KMS-11 (cell line): ENCODE results near the gene SHB.

Source experiments
- H2AFZ ChIP-seq: fragments of 200-600 bp; sonication (generic); 2 replicates; pipeline ENCODE4 v1.6.1; 2016; ENCODE audit warnings: antibody characterized with exemption, mixed run types, low read depth
- H3K27ac ChIP-seq: fragments of 200-600 bp; sonication (generic); 2 replicates; pipeline ENCODE4 v1.6.1; 2016; ENCODE audit warnings: mild to moderate bottlenecking, mixed run types
- H3K27me3 ChIP-seq: fragments of 200-600 bp; sonication (generic); 2 replicates; pipeline ENCODE4 v1.6.1; 2017; ENCODE audit warnings: mild to moderate bottlenecking, low read depth, mixed run types, moderate library complexity; ENCODE audit not compliant: insufficient read depth
- H3K36me3 ChIP-seq: fragments of 200-600 bp; sonication (generic); 2 replicates; pipeline ENCODE4 v1.6.1; 2017; ENCODE audit warnings: mild to moderate bottlenecking, mixed run types; ENCODE audit not compliant: insufficient read depth
- H3K4me1 ChIP-seq: fragments of 200-600 bp; sonication (generic); 2 replicates; pipeline ENCODE4 v1.6.1; 2016; ENCODE audit warnings: mild to moderate bottlenecking, low read depth, mixed run types; ENCODE audit not compliant: poor library complexity, severe bottlenecking
- H3K4me2 ChIP-seq: fragments of 200-600 bp; sonication (generic); 2 replicates; pipeline ENCODE4 v1.7.0; 2016; ENCODE audit warnings: mild to moderate bottlenecking, mixed run types
- H3K4me3 ChIP-seq: fragments of 200-600 bp; sonication (generic); IDR thresholded peaks from 2 replicates; pipeline ENCODE4 v1.6.1; 2017; ENCODE audit warnings: low read depth, low read length, mixed read lengths; ENCODE audit not compliant: insufficient read depth
- H3K79me2 ChIP-seq: fragments of 200-600 bp; sonication (generic); 2 replicates; pipeline ENCODE4 v1.6.1; 2016; ENCODE audit warnings: low read depth, mixed run types; ENCODE audit not compliant: insufficient read depth
- H3K9ac ChIP-seq: fragments of 200-600 bp; sonication (generic); 2 replicates; pipeline ENCODE4 v1.6.1; 2016; ENCODE audit warnings: mild to moderate bottlenecking, mixed run types
- H4K20me1 ChIP-seq: fragments of 200-600 bp; sonication (generic); 2 replicates; pipeline ENCODE4 v1.6.1; 2016; ENCODE audit warnings: mild to moderate bottlenecking, mixed run types; ENCODE audit not compliant: insufficient read depth
- CTCF ChIP-seq: fragments of 200-600 bp; sonication (generic); conservative IDR thresholded peaks from 2 replicates; pipeline ENCODE4 v1.6.1; 2017; ENCODE audit warnings: low read depth, mild to moderate bottlenecking, antibody characterized with exemption, low read length, moderate library complexity, mixed read lengths

The SHB gene

GRCh38 chr9:37918665-37919170 lies 150.3 kb downstream of the SHB start:
- Histone ChIP-seq H4K20me1 (no peaks in the 10 kb centered on the region), H3K27ac (no peak overlapping the region), H3K27me3 (no peaks in the 10 kb centered on the region), H3K36me3 (no peaks in the 10 kb centered on the region), H2AFZ (no peak overlapping the region), H3K79me2 (no peaks in the 10 kb centered on the region), H3K4me3 (no peak overlapping the region), H3K9ac (no peak overlapping the region), H3K4me1 (no peaks in the 10 kb centered on the region), H3K4me2 (no peak overlapping the region)
- TF ChIP-seq CTCF = no peak

- no peak overlapping the region for H3K27ac ChIP-seq
Measured at GRCh38 chr9:37917801-37918664, 151.0 kb downstream of the SHB start.

GRCh38 chr9:37917313-37917731 lies 151.7 kb downstream of the SHB start:
- Histone ChIP-seq H3K4me1 (no peaks in the 10 kb centered on the region), H3K4me2 (no peak overlapping the region), H3K27me3 (no peaks in the 10 kb centered on the region), H3K9ac (no peak overlapping the region), H3K36me3 (no peaks in the 10 kb centered on the region), H3K27ac (no peak overlapping the region), H4K20me1 (no peaks in the 10 kb centered on the region), H3K79me2 (no peaks in the 10 kb centered on the region), H2AFZ (no peak overlapping the region), H3K4me3 (no peak overlapping the region)
- TF ChIP-seq CTCF = no peak

More at GRCh38 chr9:37917801-37918664, 151.0 kb downstream of the SHB start:
- Histone ChIP-seq H3K4me3 (no peak overlapping the region), H4K20me1 (no peaks in the 10 kb centered on the region), H3K36me3 (no peaks in the 10 kb centered on the region), H3K4me2 (no peak overlapping the region), H3K27me3 (no peaks in the 10 kb centered on the region), H3K9ac (no peak overlapping the region), H3K79me2 (no peaks in the 10 kb centered on the region), H3K4me1 (no peaks in the 10 kb centered on the region), H2AFZ (no peak overlapping the region)
- no peak for TF ChIP-seq CTCF

- Histone ChIP-seq H3K4me2 (no peak overlapping the region), H3K9ac (no peak overlapping the region), H3K27me3 (no peaks in the 10 kb centered on the region), H4K20me1 (no peaks in the 10 kb centered on the region), H3K4me1 (no peaks in the 10 kb centered on the region), H3K79me2 (no peaks in the 10 kb centered on the region), H3K27ac (no peak overlapping the region), H2AFZ (no peak overlapping the region), H3K36me3 (no peaks in the 10 kb centered on the region), H3K4me3 (no peak overlapping the region)
- TF ChIP-seq CTCF = no peak
Measured at GRCh38 chr9:37916471-37917312, 152.3 kb downstream of the SHB start.
